HG03280 (cell line): Measurements from ENCODE around the gene EXD3.
"Not testable (repeated sequence)": the region's sequence is repeated elsewhere in the genome, so short reads cannot be mapped to it uniquely, and the experiment has no call there.

Experiments used
- ATAC-seq: cut with Tn5 transposase; IDR thresholded peaks from one replicate; pipeline ENCODE4 v1.9.1; 2021; ENCODE audit warnings: mild to moderate bottlenecking, moderate library complexity; ENCODE audit not compliant: unreplicated experiment

EXD3 gene

DNA sequence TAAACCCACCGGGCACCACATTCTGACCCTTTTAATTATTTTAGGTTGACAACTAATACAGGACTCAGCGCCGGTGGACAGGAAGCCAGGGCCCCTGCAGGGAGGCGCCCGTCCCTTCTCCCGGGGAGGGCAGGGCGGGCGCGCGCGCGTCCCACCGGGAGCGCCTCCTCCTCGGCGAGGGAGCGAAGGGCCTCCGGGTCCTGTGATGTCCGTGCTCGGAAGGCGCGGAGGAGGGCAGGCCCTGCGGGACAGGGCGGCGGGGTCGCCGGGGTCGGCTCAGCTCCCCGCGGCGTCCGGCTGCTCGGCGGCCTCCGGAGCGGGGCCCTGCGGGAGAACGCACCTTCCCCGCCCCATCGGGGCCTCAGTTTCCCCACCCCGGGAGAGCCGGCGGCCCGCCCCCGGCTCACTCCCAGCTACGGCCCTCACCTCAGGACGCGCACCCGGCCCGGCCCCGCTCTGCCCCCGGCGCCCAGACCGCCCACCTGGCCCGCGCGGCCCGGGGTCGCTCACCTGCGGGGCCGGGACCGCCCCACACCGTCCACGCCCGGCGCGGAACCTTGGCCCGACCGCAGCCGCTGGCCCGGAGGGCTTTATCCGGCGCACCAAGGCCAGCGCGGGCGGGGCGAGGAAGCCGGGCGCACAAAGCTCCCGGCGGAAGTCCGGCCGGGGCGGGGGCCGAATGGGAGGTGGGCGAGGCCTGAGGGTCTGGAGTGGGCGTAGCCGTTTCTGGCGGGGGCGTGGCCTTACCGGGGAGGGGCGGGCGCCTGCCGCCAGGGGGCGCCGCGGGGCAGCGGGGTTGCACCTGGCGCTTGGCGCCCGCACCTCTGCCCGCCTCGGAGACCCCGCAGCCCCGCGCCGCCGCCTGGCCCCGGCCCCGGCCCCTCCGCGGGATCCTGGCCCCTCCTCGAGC, at the start of gene EXD3, which contains the start of gene NOXA1:
EXD3 (minus strand) TSS at position 559 of the 910 bp plus-strand sequence. CDS start 27,805 bp downstream, outside the sequence.
NOXA1 (plus strand) TSS at position 790 of the 910 bp plus-strand sequence. CDS start 137 bp downstream, outside the sequence.
- peak; percentile 89 for ATAC-seq

DNA sequence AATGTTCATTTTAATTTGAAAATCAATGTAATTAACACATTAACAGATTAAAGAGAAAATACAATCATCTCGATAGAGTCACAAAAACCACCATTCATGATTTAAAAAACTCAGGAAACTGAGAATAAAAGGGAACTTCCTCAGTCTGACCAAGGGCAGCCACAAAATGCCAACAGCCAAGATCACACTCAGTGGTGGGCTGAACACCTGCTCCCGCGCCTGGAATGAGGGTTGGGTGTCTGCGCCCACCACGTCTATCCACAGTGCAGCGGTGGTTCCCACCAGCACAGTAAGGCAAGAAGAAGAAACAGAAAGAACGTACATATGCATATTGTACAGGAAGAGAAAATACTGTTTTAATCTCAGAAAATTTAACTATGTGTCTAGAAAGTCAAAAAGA, 47.8 kb upstream of the EXD3 start:
- no peak for ATAC-seq

GRCh38 chr9:137467896-137468295, 44.9 kb upstream of the EXD3 start:
- no peak for ATAC-seq

DNA sequence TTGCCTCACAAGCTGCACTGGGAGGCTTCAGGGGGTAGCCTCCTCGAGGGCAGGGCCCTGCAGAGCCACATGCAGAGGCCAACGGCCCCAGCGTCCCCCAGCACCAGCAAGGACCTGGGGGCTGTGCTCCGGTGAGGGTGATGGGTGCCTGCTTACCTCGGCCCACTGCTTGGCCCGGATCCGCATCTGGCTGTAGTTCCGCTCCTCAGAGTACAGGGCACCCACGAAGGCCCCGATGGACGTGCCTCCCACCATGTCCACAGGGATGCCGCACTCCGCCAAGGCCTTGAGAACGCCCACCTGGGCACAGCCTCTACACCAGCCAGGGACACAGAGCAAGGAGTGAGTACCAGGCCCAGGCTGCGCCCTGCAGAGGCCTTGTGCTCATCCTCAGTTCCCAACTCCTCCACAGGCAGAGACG, 44.2 kb upstream of the EXD3 start:
- no peak for ATAC-seq

GRCh38 chr9:137466389-137467085, 43.6 kb upstream of the EXD3 start:
- not testable (repeated sequence) for ATAC-seq

GRCh38 chr9:137465720-137466388, 42.9 kb upstream of the EXD3 start:
- ATAC-seq: no peak

DNA sequence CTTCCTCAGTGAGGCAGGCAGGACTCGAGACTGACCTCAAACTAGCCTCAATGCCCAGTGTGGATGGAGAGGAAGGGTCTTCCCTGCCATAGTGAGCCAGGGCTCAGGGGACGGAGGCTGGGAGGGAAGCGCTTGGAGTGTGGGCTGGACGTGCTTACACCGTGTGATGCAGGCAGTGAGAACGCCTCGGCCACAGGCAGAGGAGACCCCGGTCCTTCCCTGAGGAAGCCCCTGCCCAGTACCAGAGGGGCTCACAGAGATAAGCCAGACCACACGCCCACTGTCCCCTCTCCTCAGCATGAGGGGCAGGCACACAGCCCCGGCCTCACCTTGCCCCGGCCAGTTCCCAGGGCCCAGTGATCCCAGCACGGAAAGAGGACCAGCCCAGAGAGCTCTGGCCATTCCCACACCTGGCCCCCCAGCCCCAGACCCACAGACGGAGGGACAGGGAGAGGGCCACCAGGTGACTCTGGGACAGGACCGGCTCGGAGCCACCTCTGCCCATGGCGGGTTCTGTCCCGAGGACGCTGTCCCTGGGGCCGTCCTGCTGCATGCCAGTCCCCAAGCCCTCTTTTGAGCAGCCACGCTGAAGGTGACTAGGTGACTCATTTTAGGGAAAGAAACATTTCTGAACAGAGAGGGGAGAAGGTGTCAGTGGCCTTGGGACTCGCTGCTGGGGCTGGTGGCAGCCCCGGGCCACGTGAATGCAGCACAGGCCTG, 42.2 kb upstream of the EXD3 start:
- no peak for ATAC-seq

DNA sequence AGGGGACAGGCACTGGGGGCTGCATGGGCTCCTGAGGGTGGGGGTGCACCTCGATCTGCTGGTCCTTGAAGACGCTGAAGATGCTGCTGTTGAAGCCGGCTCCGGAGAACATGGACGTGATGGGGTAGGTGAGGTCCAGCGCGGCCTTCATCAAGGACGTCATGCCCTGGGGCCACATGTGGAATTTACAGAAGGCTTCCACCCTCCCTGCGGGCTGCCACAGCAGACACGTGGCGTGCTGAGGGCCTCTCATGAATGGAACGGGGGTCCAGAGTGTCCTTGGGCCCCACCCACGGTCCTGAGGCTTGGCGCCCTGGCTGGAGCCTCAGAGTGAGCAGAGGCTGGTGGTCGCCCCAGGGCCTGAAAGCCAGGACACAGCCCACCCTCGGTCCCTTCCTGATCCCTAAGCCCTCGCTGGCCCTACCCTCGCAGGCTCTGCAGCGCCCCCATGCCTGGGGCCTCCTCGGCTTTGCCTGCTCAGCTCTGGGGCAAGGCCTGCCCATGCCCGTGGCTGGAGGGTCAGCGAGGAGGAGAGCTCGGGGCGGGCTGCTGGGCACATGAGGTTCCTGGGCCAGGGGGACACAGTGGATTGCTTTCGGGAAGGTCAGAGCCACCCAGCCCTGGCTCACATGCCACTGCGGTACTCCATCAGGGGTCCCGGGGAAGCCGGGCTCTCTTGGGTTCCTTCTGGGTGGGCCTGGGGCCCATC, 41.5 kb upstream of the EXD3 start:
- no peak for ATAC-seq

GRCh38 chr9:137463931-137464290, 40.9 kb upstream of the EXD3 start:
- ATAC-seq: no peak

DNA sequence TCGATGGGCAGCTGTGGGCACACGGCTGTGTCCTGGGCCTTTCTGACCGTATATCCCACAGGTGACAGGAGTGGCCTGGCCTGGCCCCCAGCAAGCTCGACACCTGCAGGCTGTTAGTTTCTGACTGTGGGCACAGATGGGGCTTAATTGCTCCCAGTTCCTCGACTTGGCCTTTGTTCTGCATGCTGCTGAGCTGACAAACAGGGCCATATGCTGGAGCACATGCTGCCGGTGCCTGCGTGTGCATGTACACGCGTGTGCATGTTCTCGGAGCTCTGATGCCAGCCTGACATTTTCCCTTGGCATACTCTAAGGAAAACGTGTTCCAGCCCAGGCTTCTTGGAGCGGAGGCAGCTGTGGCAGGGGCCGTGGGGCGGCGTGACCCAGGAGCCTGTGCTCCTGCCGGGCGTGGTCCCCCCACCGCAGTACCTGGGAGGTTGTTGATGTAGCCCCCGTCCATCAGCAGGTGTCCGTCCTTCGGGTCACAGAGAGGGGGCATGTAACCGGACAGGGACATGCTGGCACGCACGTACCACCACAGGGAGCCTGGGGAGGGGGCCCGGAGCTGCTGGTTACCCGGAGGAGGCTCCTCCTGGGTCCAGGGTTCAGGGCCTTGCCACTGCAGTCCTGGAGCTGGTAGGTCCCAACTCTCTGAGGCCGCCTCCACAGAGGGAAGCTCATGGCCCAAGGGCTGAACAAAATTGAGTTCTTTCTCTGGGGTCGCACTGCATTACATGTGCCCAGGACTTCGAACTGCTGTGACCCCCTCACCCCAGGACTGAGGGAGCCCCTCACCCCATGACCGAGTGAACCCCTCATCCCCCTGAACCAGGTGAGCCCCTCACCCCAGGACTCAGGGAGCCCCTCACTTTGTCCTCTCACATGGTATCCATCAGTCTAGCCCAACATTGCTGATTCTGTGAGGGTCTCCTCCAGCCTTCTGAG, 40.3 kb upstream of the EXD3 start:
- no peak for ATAC-seq

DNA sequence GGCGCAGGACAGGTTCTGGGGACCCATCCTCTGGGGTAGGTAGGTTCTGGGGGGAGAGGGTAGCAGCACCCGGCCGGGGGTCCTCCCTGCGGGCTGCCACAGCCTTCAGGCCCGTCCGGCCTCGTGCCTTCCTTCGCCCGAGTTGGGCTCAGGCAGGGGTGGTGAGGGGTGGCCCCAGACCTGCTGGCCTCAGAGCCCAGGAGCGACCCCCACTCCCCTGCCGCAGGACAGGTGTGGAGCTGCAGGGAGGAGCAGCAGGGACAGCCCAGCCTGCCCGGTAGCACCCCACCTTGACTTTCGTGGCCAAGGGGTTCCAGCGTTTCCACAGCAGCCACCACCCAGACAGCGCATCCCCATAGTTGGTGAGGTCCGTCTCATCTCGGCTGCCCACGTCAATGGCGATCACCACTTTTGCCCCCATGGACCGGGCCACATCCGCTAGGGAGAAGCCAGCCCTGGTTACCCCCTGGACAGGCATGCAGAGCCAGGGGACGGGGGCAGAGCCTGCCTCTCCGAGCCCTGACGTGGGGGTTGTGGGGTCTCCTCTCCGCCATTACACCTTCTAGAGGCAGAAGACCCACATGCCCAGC, 39.5 kb upstream of the EXD3 start:
- no peak for ATAC-seq

GRCh38 chr9:137461663-137462395, 38.9 kb upstream of the EXD3 start:
- peak; percentile 47 for ATAC-seq

- ATAC-seq: no peak
These were observed 38.3 kb upstream of the EXD3 start for GRCh38 chr9:137461316-137461662.

- ATAC-seq: no peak
These were observed 37.7 kb upstream of the EXD3 start for GRCh38 chr9:137460363-137461315.

DNA sequence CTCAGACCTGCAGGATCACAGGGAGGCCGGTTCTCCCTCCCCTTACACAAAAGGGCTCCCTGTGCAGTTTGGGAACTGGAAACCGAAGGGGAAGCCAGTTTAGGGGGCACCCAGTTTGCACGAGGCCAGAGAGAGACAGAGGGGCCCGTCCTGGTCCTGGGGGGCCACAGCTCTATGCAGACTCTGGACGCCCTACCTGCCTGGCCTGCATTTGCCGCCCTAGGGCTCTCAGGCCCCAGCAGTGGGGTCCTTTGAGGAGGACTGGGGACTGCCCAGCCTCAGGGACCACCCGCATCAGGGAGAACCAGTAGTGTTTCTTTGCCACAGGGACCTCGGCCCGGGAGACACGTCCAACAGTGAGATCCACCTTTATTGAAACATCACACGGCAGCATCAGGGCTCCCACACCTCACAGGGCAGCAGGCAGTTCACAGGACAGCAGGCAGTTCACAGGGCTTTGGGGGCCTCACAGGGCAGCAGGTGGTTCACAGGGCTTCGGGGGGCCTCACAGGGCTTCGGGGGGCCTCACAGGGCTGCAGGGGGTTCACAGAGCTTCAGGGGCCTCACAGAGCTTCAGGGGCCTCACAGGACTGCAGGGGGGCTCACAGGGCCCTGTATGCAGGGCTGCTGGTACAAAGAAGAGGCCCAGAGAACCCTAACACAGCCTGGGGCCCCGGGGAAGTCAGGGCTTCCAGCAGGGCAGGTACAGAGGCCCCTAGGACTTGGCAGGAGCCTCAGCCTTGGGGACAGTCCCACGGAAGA, 36.8 kb upstream of the EXD3 start:
- no peak for ATAC-seq

- peak; percentile 73 for ATAC-seq
These were observed 36.2 kb upstream of the EXD3 start, which contains the start of gene NSMF for GRCh38 chr9:137459152-137459600. Gene NSMF, minus strand, starts transcription at chr9:137459334. Its CDS starts 232 bp downstream, at chr9:137459102.
